HEK293 (cell line): ENCODE data around the gene STARD10.

Experiments used
- KLF1 ChIP-seq: fragments of 450-650 bp; formaldehyde crosslinking; IDR thresholded peaks from 2 replicates; pipeline ENCODE4 v1.5.1; 2016; ENCODE audit warnings: missing biosample characterization, missing genetic modification characterization
- KLF7 ChIP-seq: fragments of 450-650 bp; formaldehyde crosslinking; IDR thresholded peaks from 2 replicates; pipeline ENCODE4 v1.5.1; 2016; ENCODE audit warnings: missing biosample characterization, missing genetic modification characterization, borderline replicate concordance
- PATZ1 ChIP-seq: fragments of 450-650 bp; formaldehyde crosslinking; IDR thresholded peaks from 2 replicates; pipeline ENCODE4 v1.5.1; 2016; ENCODE audit warnings: missing biosample characterization, missing genetic modification characterization
- PRDM4 ChIP-seq: fragments of 450-650 bp; formaldehyde crosslinking; IDR thresholded peaks from 2 replicates; pipeline ENCODE4 v1.5.1; 2017; ENCODE audit warnings: missing biosample characterization, missing genetic modification characterization
- SP7 ChIP-seq: fragments of 450-650 bp; formaldehyde crosslinking; IDR thresholded peaks from 2 replicates; pipeline ENCODE4 v1.5.1; 2016; ENCODE audit warnings: missing biosample characterization, missing genetic modification characterization
- ZBTB11 ChIP-seq: fragments of 450-650 bp; formaldehyde crosslinking; conservative IDR thresholded peaks from 2 replicates; pipeline ENCODE4 v1.5.1; 2016; ENCODE audit warnings: low read depth, missing biosample characterization, missing genetic modification characterization
- ZBTB20 ChIP-seq: fragments of 450-650 bp; formaldehyde crosslinking; IDR thresholded peaks from 2 replicates; pipeline ENCODE4 v1.5.1; 2016; ENCODE audit warnings: missing biosample characterization, missing genetic modification characterization
- ZBTB48 ChIP-seq: fragments of 450-650 bp; formaldehyde crosslinking; IDR thresholded peaks from 2 replicates; pipeline ENCODE4 v1.5.1; 2016; ENCODE audit warnings: missing biosample characterization, missing genetic modification characterization
- ZFHX2 ChIP-seq: fragments of 450-650 bp; formaldehyde crosslinking; conservative IDR thresholded peaks from 2 replicates; pipeline ENCODE4 v1.5.1; 2016; ENCODE audit warnings: missing biosample characterization, missing genetic modification characterization
- ZIC2 ChIP-seq: fragments of 450-650 bp; formaldehyde crosslinking; IDR thresholded peaks from 2 replicates; pipeline ENCODE4 v1.5.1; 2016; ENCODE audit warnings: missing biosample characterization, missing genetic modification characterization
- ZNF114 ChIP-seq: fragments of 450-650 bp; formaldehyde crosslinking; IDR thresholded peaks from 2 replicates; pipeline ENCODE4 v1.5.0; 2017; ENCODE audit warnings: missing biosample characterization, missing genetic modification characterization
- ZNF138 ChIP-seq: fragments of 450-650 bp; formaldehyde crosslinking; IDR thresholded peaks from 2 replicates; pipeline ENCODE4 v1.5.1; 2016; ENCODE audit warnings: missing biosample characterization, missing genetic modification characterization, borderline replicate concordance
- ZNF146 ChIP-seq: fragments of 450-650 bp; formaldehyde crosslinking; IDR thresholded peaks from 2 replicates; pipeline ENCODE4 v1.5.1; 2016; ENCODE audit warnings: missing biosample characterization, missing genetic modification characterization
- ZNF266 ChIP-seq: fragments of 450-650 bp; formaldehyde crosslinking; IDR thresholded peaks from 2 replicates; pipeline ENCODE4 v1.5.1; 2016; ENCODE audit warnings: missing biosample characterization, missing genetic modification characterization, low read depth
- ZNF274 ChIP-seq, 2 experiments: fragments of 200-500 bp in 1 of 2; fragments of 450-650 bp in 1 of 2; sonication (Bioruptor generic) in 1 of 2; formaldehyde crosslinking in 1 of 2; IDR thresholded peaks; 2 replicates each; pipeline versions ENCODE4 v1.5.1 to v1.6.1; 2014 to 2016; ENCODE audit warnings: borderline replicate concordance in 1 of 2, inconsistent platforms in 1 of 2, low read length in 1 of 2, missing biosample characterization in 1 of 2, missing genetic modification characterization in 1 of 2
- ZNF324 ChIP-seq: fragments of 450-650 bp; formaldehyde crosslinking; IDR thresholded peaks from 2 replicates; pipeline ENCODE4 v1.5.1; 2016; ENCODE audit warnings: missing biosample characterization, missing genetic modification characterization
- ZNF362 ChIP-seq: fragments of 450-650 bp; formaldehyde crosslinking; IDR thresholded peaks from 2 replicates; pipeline ENCODE4 v1.5.1; 2016; ENCODE audit warnings: missing biosample characterization, missing genetic modification characterization
- ZNF555 ChIP-seq: fragments of 450-650 bp; formaldehyde crosslinking; conservative IDR thresholded peaks from 2 replicates; pipeline ENCODE4 v1.5.1; 2017; ENCODE audit warnings: missing biosample characterization, mild to moderate bottlenecking, missing genetic modification characterization, inconsistent platforms
- ZNF585B ChIP-seq: fragments of 450-650 bp; formaldehyde crosslinking; IDR thresholded peaks from 2 replicates; pipeline ENCODE4 v1.5.1; 2016; ENCODE audit warnings: missing biosample characterization, missing genetic modification characterization
- ZNF600 ChIP-seq: fragments of 450-650 bp; formaldehyde crosslinking; IDR thresholded peaks from 2 replicates; pipeline ENCODE4 v1.5.1; 2016; ENCODE audit warnings: missing biosample characterization, missing genetic modification characterization
- ZNF610 ChIP-seq: fragments of 450-650 bp; formaldehyde crosslinking; IDR thresholded peaks from 2 replicates; pipeline ENCODE4 v1.5.1; 2016; ENCODE audit warnings: missing biosample characterization, missing genetic modification characterization, borderline replicate concordance
- ZNF621 ChIP-seq: fragments of 450-650 bp; formaldehyde crosslinking; IDR thresholded peaks from 2 replicates; pipeline ENCODE4 v1.5.1; 2017; ENCODE audit warnings: missing biosample characterization, missing genetic modification characterization
- ZNF664 ChIP-seq: fragments of 450-650 bp; formaldehyde crosslinking; IDR thresholded peaks from 2 replicates; pipeline ENCODE4 v1.5.1; 2016; ENCODE audit warnings: missing biosample characterization, missing genetic modification characterization
- ZNF670 ChIP-seq: fragments of 450-650 bp; formaldehyde crosslinking; IDR thresholded peaks from 2 replicates; pipeline ENCODE4 v1.5.1; 2016; ENCODE audit warnings: missing biosample characterization, missing genetic modification characterization, low read depth
- ZNF701 ChIP-seq: fragments of 450-650 bp; formaldehyde crosslinking; IDR thresholded peaks from 2 replicates; pipeline ENCODE4 v1.5.1; 2016; ENCODE audit warnings: missing biosample characterization, missing genetic modification characterization
- ZNF792 ChIP-seq: fragments of 450-650 bp; formaldehyde crosslinking; IDR thresholded peaks from 2 replicates; pipeline ENCODE4 v1.5.1; 2016; ENCODE audit warnings: missing biosample characterization, missing genetic modification characterization
- ZNF843 ChIP-seq: fragments of 450-650 bp; formaldehyde crosslinking; IDR thresholded peaks from 2 replicates; pipeline ENCODE4 v1.5.1; 2016; ENCODE audit warnings: missing biosample characterization, missing genetic modification characterization
- ZSCAN4 ChIP-seq: fragments of 450-650 bp; formaldehyde crosslinking; IDR thresholded peaks from 2 replicates; pipeline ENCODE4 v1.5.1; 2017; ENCODE audit warnings: missing biosample characterization, missing genetic modification characterization

Gene STARD10

GRCh38 chr11:72793425-72794367 lies at the start of gene STARD10 (continued):
- TF ChIP-seq ZBTB11 (tag by site-specific recombination) (peak; percentile 43), ZNF792 (tag by site-specific recombination) (no peak), ZNF600 (peak; percentile 100), ZNF114 (tag by site-specific recombination) (no peak), ZNF670 (tag by site-specific recombination) (no peak), ZNF146 (tag by site-specific recombination) (no peak), ZNF266 (tag by site-specific recombination) (no peak), ZNF701 (no peak), ZNF555 (tag by site-specific recombination) (no peak), ZNF362 (tag by site-specific recombination) (no peak), ZNF585B (no peak), KLF1 (tag by site-specific recombination) (no peak), ZNF610 (tag by site-specific recombination) (0 out of 2 replicates have a peak, but pooled peaks have one; percentile 24), ZBTB20 (tag by site-specific recombination) (peak; percentile 91), ZFHX2 (no peak), ZSCAN4 (tag by site-specific recombination) (peak; percentile 35; the same call in 1 of the 2 replicates), PRDM4 (tag by site-specific recombination) (no peak), ZNF664 (no peak), ZBTB48 (tag by site-specific recombination) (peak; percentile 82), ZNF621 (no peak), ZIC2 (tag by site-specific recombination) (0 out of 2 replicates have a peak, but pooled peaks have one; percentile 15), ZNF843 (tag by site-specific recombination) (0 out of 2 replicates have a peak, but pooled peaks have one; percentile 49), ZNF324 (tag by site-specific recombination) (no peak; the same call in 1 of the 2 replicates), SP7 (peak; percentile 76), ZNF274 (IDR thresholded peaks at IDR 0.05; ENCODE audit: low read length) (no peak), ZNF274 (tag by site-specific recombination; IDR thresholded peaks at IDR 0.05; ENCODE audit: borderline replicate concordance) (no peak), ZNF138 (tag by site-specific recombination) (no peak), KLF7 (tag by site-specific recombination) (0 out of 2 replicates have a peak, but pooled peaks have one; percentile 20), PATZ1 (tag by site-specific recombination) (peak; percentile 82)
